NB4 (cell line): Measurements from ENCODE around the gene HSPG2.

Experiments used
- DNase-seq: peaks from one replicate; pipeline ENCODE4 v3.0.0; 2010; ENCODE audit warnings: low read depth
- H3K4me3 ChIP-seq: one replicate; pipeline ENCODE4 v1.5.1; 2011; ENCODE audit warnings: mild to moderate bottlenecking, low read depth, low read length, moderate library complexity
- CTCF ChIP-seq: IDR thresholded peaks from one replicate; pipeline ENCODE4 v1.5.1; 2012; ENCODE audit warnings: low read depth, low read length
- MAX ChIP-seq: IDR thresholded peaks from 2 replicates; pipeline ENCODE4 v1.6.1; 2011; ENCODE audit warnings: low read depth, low read length
- MYC ChIP-seq: IDR thresholded peaks from 2 replicates; pipeline ENCODE4 v1.6.1; 2011; ENCODE audit warnings: low read depth, low read length
- POLR2A ChIP-seq: IDR thresholded peaks from 2 replicates; pipeline ENCODE4 v1.6.1; 2011; ENCODE audit warnings: mild to moderate bottlenecking; ENCODE audit not compliant: insufficient read length; ENCODE audit errors: extremely low read depth

Gene HSPG2

GRCh38 chr1:21851430-21852250 lies 85.5 kb downstream of the HSPG2 start:
- no peak overlapping the region for H3K4me3 ChIP-seq
- DNase-seq: no peak
- TF ChIP-seq MAX (no peak), MYC (no peak), CTCF (no peak), POLR2A (no peak)

- DNase-seq: no peak
- TF ChIP-seq MYC: no peak
- TF ChIP-seq POLR2A: no peak
- TF ChIP-seq CTCF: no peak
- TF ChIP-seq MAX: no peak
- no peak overlapping the region for H3K4me3 ChIP-seq
Measured at GRCh38 chr1:21849909-21850576, 87.1 kb downstream of the HSPG2 start.

GRCh38 chr1:21848524-21849174 lies 88.5 kb downstream of the HSPG2 start:
- H3K4me3 ChIP-seq: no peak overlapping the region
- TF ChIP-seq POLR2A (no peak), CTCF (no peak), MYC (no peak), MAX (no peak)
- no peak for DNase-seq

GRCh38 chr1:21847223-21848205 lies 89.6 kb downstream of the HSPG2 start:
- DNase-seq: no peak
- TF ChIP-seq POLR2A (no peak), CTCF (no peak), MYC (no peak), MAX (no peak)
- H3K4me3 ChIP-seq: no peak overlapping the region
